SW 1271 (cell line): ENCODE results near the gene RASSF6.
"Not testable (repeated sequence)": the region's sequence is repeated elsewhere in the genome, so short reads cannot be mapped to it uniquely, and the experiment has no call there.

Experiments used
- DNase-seq, 2 experiments: peaks; one replicate each; lab custom pipeline; 2025; lab: John Stamatoyannopoulos, UW

The RASSF6 gene

GRCh38 chr4:73612032-73612431 lies 8.2 kb downstream of the RASSF6 start:
- no peak for DNase-seq

- DNase-seq: no peak
Measured at GRCh38 chr4:73609706-73610105, 10.5 kb downstream of the RASSF6 start.

- no peak for DNase-seq
Measured at GRCh38 chr4:73608689-73609594, 11.3 kb downstream of the RASSF6 start.

DNA sequence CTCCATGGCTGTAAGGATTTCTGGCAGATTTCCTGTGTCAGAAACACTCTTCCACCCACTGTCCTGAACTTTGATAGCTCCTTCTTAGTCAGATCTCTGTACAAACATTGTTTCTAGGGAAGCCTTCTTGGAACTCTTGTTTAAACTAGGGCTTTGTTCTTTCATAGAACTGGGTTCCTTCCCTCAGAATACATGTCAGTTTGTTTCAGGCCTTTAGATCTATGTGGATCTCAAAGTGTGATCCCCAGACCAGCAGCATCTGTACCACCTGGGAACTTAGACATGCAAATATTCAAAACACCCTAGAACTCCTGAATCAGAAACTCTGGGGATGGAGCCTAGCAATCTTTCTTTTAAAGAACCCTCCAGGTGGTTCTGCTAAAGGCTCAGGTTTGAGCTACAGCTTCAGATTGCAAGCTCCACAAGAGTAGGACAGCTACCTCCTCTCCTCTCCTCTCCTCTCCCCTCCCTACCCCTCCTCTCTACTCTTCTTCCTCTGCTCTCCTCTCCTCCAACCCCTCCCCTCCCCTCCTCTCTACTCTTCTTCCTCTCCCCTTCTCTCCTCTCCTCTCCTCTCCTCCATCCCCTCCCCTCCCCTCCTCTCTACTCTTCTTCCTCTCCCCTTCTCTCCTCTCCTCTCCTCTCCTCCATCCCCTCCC lies 12.7 kb downstream of the RASSF6 start:
- no peak for DNase-seq

DNA sequence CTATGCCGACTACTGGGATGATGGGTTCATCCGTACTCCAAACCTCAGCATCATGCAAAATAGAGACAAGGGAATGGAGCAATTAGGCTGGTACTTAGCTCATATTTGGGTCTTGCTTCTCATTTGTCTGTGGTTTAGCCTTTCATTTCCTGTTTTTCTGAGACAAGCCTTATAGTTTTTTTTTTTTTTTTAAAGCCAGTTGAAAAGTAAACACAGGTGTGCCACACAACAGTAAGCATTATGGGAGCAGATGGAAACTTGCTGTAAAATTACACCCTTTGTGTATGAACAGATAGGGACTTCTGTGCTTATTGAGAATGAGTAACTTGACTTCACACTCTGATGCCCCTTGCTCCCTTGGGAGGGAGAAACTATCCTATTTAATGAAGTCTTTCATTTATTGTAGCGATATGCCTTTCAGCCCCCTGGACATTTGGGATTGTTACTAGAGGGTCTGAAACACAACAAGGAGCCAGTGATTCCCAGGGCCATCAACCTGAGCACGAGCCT lies 13.7 kb downstream of the RASSF6 start:
- no peak for DNase-seq

DNA sequence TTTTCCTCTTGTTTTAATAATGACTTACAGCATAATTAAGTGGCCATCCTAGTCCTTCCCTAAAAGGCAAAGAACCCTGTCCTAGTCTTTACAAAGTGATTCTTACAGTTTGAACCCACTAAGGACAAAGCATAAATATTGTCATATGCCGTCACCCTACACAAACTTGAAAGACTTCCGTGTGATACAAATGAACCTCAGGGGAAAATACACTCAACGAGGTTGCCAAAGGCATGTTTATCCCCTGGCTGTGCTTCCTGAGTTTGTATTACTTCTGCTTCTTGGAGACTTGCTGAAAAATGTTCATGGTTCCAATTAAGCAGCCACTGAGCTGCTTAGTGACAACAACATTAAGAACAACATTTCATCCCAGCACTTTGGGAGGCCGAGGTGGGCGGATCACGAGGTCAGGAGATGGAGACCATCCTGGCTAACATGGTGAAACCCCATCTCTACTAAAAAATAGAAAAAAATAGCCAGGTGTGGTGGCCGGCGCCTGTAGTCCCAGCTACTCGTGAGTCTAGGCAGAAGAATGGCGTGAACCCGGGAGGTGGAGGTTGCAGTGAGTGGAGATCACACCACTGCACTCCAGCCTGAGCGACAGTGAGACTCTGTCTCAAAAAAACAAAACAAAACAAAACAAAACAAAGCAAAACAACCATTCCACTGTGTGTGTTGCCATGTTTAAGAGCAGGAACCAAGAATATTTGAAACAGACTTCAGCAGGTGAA lies 16.2 kb downstream of the RASSF6 start:
- no peak for DNase-seq

DNA sequence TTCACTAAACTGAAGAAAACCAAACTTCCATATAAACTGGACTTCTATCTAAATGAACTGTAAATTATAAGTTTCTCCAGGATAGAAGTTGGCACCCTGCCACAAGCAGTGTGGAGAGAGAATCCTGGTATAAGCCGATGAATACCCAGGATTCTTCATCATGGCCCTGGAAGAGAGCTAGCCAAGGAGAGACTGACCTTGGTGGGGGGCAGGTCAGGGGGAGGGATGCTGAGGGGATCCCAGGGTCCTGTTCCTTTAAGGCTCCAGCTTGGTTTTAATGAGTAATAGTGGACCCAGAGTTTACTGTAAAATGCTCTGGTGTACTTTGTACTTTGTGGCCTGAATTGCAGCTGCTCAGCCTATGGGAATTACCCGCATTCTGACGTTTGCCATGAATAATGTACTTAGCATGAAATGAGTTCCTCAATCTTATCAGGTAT lies 16.9 kb downstream of the RASSF6 start:
- no peak for DNase-seq

DNA sequence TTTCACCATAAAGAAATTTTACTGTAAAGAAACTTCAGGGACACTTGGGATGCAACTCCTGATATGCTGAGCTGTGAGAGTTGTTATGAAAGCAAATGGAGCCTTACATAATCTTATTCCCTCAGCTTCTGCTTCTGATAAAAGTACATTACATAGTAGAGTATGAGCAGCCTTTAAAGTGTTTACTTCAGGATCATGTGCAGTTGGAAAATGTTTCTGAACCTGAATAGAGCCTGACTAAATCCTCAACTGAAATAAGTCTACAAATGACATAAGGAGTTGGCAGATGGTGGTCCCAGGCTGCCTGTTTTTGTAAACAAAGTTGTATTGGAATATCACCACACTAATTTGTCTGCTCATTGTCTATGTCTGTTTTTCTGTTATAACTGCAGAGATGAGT lies 19.3 kb downstream of the RASSF6 start:
- DNase-seq: no peak

DNA sequence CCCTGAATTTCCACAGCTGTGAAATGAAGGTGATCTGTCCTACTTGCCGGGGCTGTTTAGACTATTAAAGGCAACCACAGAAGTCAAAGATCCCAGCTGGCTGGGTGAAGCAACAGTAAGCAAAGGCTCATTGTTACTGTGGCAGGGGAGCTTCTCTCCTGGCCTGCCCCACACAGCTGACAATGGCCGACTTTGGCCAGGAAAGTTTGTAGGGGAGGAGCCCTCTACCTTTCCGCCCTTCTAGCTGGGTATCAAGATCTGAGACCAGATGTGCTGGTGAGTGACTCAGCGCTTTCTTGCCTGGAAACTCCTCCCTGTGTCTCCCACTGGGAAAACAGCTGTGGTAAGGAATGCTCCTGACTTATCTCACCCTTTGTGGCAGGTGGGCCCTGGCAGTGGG lies 21.1 kb downstream of the RASSF6 start:
- peak in 1 of 2 experiments; percentile 14 for DNase-seq

DNA sequence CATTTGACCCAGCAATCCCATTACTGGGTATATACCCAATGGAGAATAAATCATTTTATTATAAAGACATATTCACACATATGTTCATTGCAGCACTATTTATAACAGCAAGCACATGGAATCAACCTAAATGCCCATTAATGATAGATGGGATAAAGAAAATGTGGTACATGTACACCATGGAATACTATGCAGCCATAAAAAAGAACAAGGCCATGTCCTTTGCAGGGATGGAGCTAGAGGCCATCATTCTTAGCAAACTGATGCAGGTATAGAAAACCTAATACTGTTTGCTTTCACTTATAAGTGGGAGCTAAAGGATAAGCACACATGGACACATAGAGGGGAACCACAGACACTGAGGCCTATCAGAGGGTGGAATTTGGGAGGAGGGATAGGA lies 22.6 kb downstream of the RASSF6 start:
- no peak for DNase-seq

DNA sequence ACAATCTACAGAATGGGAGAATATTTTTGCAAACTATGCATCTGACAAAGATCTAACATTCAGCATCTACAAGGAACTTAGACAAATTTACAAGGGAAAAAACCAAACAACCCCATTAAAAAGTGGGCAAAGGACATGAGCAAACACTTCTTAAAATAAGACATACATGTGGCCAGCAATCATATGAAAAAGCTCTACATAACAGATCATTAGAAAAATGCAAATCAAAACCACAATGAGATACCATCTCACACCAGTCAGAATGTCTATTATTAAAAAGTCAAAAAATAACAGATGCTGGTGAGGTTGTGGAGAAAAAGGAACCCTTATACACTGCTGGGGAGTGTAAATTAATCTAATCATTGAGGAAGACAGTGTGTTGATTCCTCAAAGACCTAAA lies 23.1 kb downstream of the RASSF6 start:
- not testable (repeated sequence) for DNase-seq

DNA sequence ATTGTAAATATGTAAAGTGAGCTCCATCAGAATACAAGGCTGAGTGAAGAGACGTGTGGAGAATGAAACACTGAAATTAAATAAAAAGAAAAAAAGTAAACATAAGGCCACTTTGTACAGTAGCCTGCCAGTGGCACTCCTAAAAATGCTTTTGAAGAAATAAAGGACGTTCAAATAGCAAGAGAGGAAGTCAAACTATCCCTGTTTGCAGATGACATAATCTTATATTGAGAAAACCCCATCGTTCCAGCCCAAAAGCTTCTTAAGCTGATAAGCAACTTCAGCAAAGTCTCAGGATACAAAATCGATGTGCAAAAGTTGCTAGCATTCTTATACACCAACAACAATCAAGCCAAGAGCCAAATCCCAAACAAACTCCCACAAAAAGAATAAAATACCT lies 24.2 kb downstream of the RASSF6 start:
- DNase-seq: no peak

DNA sequence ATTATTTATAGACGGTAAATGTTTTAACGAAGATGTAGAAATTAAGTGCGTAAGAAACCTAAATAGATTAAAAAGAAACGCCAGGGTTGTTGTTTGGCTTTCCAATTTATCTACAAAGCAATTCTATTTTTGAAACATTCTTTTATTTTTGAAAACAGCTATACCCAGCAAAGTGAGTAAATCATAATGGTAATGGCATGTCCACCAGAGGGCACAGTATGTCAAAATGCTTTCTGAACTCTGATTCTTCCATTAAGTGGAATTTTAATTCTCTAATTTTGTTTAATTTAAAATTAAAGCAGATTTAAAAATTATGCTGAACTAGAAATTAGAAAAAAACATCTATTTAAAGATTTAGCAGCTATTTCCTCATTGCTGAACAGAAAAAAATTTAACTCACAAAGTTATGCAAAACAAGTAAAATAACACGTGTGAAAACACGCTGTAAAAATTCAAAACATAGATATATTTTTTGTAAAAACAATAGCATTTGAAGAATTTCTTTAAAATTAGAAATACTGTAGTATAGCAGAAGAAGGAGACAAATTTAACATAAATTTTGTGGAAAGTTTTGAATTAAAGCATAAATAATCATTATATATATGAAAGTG lies 26.5 kb downstream of the RASSF6 start:
- peak in 1 of 2 experiments; percentile 12 for DNase-seq

DNA sequence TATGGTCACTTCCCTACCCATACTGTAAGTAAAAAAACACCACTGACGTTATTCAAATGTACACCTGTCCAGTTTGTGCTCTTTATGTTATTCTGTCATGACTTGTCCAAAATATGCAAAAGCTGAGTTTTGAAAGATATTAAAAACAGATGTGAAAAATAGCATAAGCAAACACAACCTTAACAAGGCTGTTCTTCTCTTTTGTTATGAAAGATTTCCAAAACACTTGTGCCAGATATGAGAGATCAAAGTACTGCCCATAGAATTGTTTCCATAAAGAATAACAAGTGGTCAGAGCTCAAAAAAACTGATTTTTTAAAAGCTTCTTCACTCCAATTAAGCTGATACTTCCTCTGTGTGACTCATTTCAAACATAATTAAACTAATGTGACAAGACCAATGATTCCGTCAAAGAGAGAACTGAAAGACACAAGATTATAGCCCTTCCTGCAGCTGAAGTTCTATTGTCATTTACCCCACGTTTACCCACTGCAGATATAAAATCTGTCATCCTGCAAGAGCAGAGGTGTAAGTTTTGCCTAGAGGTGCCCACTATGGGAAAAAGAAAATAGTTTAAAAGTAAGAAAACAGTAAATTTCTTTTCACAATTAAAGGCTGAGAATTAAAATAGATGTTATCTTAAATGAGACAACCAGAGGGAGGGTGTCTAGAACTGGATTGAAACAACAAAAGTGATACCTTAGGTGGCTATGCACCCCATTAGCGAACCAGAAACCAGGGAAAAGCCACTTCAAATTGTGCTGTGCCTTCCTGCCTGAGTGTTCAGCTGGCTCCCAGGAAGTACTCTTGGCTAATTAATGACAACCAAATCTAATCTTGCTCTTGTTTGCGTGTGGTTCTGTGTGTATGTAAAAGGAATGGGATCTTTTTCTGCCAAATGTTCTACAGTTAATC lies 30.1 kb downstream of the RASSF6 start:
- no peak for DNase-seq

GRCh38 chr4:73589261-73589847 lies 30.9 kb downstream of the RASSF6 start:
- DNase-seq: no peak

DNA sequence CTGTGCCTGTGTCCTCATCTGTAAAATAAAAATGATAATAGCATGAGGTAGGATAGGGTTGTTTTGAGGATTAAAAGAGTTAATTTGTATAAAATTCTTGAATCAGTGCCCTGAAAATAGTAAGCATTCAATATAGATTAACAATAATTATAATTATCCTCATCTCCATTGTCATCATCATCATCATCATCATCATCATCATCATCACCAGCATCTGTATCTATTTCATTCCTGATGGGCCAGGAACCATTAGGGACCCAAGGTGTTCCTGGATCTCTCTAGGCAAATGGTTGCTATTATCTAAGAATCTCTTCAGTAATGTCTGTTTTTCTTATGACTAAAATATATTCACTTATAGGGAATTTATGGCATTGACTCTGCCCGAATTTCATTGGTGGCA lies 31.6 kb downstream of the RASSF6 start:
- no peak for DNase-seq

- DNase-seq: no peak
Measured at GRCh38 chr4:73586666-73587065, 33.6 kb downstream of the RASSF6 start.

DNA sequence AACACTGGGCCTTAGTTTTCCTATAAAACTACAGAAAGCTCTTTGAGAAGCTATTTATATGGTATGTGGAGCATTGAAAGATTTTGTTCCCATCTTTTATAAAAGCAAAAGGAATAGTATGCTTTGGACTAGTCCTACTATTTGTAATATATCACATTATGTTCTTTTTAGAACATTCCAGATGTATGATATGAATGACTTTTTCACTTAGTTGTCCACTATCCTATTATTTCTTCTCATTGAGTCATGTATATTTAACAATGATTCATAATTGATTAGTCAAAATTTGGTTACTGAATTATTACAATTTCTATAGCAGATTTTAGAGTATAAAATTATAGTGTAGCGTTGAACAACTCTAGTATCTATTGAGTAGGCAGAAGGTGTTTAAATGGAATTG lies 34.2 kb downstream of the RASSF6 start:
- DNase-seq: no peak

GRCh38 chr4:73585345-73585744 lies 34.9 kb downstream of the RASSF6 start:
- no peak for DNase-seq

- DNase-seq: no peak
Measured at GRCh38 chr4:73583666-73584065, 36.6 kb downstream of the RASSF6 start.

DNA sequence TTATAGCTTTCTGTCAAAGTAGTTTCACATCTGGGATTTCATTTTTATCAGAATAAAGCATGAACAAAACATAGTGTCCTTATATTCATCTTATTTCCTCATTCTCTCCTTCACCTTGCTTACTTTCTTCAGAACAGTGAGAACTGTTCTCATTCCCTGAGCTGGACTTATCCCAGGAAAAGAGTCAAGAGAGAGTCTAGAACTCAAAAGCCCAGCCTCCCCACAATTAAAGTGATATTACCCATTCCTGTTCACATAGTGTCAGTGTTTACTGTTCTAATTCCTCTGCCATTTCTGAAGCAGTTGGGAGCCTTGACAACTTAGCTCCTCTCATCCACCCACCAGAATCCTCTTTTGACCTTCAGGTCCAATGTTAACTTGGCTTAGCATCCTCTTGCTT lies 42.9 kb downstream of the RASSF6 start:
- no peak for DNase-seq
